GM18909 (cell line): ENCODE results near the gene ME3.
"Not testable (repeated sequence)": the region's sequence is repeated elsewhere in the genome, so short reads cannot be mapped to it uniquely, and the experiment has no call there.

Experiments used
- ATAC-seq: cut with Tn5 transposase; IDR thresholded peaks from one replicate; pipeline ENCODE4 v1.9.1; 2021; ENCODE audit warnings: mild to moderate bottlenecking; ENCODE audit not compliant: unreplicated experiment, poor library complexity

The ME3 gene

DNA sequence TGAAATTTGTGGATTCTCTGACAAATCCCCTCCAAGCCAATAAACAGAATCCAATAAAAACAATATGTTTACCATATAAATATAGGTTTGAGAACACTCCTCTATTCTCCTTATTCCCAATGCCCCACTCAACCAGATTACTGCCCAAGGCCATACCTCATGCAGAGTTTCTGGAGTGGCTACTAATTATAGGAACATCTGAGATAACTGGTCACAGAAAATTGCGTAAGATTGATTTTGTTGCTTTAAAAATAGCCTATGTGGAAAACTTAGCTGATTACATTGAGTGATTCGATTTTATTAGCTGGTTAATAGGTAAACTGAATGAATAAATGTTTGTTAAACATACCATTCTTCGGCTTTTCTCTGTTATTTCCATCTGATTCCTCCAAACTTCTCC is 48.0 kb downstream of the ME3 start:
- ATAC-seq: no peak

DNA sequence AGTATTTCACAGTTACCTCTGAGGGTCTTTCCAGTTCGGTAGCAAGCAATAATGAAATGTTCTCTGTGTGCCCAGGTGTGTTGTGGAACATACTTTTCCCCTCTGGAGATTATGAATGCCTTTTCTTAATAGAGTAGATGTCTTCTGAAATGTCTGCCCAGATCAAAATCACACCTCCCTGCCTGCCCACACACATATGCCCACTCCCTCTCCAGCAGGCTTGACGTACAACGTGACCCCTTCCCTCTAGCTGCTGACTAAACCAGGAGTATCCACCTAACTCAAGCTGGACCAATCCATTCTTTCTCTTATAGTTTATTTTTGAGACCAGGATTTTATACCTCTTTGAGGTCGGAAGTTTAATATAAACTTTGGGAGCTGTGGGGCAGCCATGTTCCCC is 48.7 kb downstream of the ME3 start:
- ATAC-seq: no peak

DNA sequence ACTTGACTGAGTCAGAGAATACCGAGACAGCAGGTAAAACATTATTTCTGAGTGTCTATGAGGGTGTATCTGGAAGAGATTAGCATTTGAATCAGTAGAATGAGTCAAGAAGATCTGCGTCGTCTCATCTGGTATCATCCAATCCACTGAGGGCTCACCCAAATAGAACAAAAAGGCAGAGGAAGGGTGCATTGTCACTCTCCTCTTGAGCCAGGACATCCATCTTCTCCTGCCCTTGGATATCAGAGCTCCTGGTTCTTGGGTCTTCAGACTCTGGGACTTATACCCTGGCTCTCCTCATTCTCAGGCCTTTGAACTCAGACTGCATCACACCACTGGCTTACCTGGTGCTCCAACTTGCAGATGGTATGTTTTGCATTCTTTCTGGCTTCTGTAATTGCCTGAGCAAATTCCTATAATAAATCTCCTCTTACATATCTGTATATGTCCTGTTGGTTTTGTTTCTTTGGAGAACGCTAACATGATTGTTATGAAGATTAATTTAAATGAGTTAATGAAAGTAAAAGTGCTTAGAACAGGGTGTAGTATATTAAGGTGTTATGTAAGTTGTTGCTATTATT is 49.3 kb downstream of the ME3 start:
- no peak for ATAC-seq

DNA sequence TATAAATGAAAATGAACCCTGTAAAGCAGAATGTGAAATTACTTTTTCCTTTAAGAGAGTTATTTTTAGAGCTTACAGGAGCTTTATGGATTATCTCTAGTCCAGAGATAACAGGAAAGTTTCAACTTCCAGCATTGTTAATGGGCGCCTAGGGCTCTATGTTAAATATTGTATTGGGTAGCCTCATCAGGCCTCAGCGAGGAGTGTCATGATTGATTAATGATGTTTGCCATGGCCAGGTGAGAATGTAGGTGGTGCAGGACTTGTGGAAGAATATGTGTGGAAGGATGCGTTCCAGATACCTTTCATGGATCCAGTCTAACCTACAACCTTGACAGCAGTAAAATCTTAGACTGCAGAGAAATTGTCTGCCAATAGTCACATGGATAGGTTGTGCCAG is 50.6 kb downstream of the ME3 start:
- no peak for ATAC-seq

DNA sequence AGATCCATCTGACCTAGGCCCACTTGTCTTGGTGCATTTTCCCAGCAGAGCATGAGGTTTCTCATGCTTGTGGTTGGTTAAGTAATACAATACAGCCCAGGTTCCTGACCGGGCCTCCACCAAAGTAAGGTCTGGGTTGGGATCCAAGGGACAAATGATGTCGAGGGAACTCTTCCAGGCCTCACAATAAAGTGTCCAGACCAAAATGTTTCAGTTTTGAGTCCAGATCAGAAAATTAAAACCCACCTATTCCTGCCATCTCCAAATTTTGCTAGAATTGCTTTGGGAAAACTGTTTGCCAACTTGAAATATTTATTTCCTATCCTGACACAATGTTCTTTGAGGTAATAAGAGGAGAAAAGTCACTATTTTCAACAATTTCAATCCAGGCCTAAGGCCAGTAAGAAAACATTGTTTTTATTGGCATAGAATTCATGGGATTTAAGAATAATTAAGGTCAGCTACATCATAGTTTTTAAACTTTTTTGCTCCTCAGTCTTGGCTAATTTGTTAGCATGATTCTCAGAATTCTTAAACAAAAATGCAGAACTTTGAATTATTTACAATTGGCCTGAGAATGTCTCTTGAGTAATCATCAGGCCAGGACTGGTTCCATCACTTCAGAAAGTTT is 51.4 kb downstream of the ME3 start:
- no peak for ATAC-seq

DNA sequence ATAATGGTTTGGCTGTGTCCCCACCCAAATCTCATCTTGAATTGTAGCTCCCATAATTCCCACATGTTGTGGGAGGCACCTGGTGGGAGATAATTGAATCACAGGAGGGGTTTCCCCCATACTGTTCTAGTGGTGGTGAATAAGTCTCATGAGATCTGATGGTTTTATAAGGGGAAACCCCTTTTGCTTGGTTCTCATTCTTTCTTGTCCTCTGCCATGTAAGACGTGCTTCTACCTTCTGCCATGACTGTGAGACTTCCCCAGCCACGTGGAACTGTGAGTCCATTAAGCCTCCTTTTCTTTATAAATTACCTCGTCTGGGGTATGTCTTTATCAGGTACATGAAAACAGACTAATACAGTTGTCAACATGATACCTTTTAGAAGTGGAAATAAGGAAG is 53.0 kb downstream of the ME3 start:
- not testable (repeated sequence) for ATAC-seq

DNA sequence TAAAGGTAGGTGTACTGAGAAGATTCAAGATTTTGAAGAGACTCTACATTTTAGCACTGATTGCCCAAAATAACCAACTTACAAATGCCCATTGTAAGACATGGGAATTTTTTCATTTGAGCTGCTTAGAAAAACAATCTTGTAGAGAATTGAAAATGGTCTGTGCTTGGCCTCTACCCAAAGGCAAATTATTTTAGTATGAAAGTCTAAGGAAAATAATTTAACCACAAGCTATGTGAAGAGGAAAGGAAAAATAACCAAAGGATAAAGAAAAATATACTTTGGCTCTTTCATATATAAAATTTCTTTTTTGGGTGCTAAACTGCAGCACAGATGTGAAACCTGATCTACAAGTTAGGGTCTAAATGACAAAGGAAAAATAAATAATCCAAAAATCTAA is 54.9 kb downstream of the ME3 start:
- no peak for ATAC-seq

DNA sequence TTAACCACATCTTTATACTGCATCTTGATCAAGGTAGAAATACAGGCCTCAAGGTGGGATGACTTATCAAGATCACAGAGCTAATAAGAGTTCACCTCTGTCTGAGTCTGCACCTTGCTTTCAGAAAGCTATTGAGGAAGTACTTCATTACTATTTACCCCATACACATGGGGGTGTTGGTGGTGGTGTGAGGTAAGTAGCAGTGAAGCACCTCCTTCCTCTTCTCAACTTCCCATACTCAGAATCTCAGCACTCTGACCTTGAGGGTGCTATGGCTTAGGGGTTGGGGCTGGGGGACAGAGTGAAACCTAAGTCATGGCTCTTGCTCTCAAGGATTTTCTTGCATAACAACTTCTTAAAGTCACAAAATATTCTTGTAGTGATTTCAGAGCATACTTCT is 56.9 kb downstream of the ME3 start:
- no peak for ATAC-seq

DNA sequence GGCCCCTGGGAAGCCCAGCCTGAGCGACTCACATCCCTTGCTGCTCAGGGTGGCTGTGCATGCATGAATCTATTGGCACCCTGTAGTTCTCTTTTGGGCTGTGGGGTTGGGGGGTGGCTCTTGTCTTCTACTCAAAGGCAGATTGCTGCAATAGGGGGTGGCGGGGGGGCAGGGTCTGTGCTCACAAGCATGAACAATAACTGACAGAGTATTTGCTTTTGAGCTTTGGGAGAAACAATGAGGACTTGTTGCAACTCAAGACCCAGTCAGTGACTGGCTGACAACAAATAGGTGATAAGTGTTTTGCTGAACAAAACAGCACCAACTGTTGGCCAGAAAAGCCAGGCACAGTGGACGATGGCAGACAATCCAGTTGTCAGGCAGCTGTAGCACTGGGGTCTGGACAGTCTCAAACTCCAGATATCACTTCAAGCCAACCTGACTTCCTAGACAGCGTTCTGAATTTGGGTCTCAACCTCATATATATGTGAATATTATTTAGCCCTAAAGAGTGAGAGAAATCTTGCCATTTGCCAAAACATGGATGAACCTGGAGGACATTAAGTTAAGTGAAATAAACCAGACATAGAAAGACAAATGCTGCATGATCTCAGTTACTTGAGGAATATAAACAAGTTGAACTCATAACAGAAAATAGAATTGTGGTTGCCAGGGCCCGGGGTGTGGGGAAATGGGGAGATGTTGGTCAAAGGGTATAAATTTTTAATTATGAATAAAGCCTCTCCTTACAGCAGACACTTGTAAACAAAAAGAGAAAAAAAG is 61.7 kb downstream of the ME3 start:
- no peak for ATAC-seq

DNA sequence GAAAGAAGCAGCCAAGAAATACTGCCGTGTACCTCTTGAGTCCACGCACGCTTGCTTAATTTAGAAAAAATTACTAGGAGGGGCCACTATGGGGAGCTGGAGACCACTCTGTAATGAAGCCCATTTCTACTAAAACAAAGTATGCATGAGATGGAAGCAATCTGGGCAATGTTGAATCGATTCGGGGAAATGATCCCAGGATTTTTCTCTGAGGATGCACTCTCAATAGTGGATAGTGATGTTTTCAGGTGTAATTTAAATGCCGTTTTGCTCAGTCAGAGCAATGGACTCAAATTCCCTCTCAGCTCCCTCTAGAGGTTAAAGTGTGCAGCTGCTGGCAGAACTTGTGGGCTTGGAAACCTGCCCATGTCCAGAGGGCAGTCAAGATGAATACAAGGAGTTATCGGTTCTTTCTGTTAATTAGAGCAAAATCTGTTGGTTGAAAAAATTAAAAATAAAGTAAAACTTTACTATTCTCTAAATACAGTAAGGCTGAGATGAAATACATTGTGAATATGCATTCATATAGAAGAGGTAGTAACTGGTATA is 64.1 kb downstream of the ME3 start:
- peak; percentile 88 for ATAC-seq

DNA sequence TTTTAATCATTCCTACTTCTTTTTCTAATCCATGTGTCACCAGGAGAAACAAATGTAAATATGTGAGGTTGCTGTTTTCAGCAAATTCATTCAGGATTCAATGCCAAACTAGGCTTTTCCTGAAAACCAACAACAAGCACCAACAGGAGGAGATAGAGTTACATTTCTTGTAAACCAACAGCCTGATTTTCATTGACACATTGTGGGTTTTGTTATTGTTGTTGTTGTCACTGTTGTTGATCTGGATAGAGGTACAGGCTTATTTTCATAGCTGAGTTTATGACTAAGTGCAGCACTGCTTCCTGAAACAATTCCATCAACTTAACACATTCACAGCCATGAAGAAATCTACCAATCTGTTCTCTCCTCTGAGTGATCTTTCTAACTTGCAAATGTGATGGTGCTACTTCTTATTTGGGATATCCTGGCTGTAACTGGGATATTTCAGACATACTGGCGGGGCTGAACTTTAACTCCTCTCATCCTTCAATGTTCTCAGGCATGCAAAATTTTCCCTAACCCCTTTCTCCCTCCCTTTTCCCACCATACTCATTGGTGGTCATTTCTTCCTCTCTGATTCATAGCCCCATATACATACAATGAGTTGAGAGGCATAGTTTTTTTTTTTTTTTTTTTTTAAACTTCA is 65.5 kb downstream of the ME3 start:
- ATAC-seq: no peak

DNA sequence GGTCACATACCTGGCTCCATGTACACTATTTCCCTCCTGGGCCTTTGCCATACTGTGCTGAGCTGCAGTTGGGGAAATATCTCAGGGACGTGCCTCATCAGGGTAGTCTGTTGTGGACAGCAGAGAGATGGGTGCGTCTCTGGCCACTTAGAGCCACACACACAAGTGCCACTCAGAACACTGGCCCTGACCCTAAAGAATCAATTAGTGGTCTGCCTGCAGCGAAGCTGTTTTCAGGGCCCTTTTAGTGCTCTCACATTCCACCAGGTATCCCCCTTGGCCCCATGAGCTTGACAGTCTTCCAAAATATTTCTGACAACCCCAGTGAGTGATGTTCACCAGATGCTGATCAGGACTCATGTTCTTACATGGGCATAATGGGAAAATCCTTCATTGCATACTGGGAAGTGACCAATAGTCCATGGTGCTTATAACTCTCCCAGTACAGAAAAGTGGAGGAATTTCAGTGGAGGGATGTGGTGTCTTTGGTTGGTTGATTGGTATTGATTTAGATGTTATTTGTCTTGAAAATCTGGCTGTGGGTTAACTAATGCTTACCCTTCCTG is 66.1 kb downstream of the ME3 start:
- no peak for ATAC-seq

DNA sequence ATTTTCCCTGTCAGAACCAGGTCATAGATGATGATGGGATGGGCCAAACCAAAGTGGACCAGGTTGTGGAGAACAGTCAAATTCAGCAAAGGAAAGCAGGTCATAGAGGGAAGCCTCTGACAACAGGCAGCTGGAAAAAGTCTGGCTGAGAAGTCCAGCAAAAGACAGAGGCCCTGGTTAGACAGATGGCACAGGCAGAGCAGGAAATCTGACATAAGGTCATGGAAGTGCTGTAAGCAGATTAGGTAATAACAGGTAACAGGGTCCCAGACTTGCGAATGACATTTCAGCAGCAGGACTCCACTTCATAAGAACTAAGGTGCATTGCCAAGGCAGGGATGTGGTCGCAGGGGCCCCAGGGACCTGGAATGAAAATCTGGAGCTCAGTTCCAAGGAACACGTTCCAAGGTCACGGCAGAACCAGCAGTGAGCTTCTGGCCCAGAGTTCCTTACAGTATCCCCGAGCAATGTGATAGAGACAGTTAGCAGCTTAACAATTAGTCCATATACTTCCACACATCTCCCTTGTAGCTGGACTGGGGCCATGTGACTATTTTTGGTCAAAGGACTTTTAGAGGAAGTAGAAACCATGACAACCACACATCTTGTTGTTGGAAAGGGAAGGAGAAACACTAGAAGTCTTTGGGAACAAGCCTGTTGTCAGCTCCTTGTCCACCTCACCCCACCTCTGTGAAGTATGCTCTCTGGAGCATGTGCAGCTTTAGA is 75.4 kb downstream of the ME3 start:
- ATAC-seq: no peak

DNA sequence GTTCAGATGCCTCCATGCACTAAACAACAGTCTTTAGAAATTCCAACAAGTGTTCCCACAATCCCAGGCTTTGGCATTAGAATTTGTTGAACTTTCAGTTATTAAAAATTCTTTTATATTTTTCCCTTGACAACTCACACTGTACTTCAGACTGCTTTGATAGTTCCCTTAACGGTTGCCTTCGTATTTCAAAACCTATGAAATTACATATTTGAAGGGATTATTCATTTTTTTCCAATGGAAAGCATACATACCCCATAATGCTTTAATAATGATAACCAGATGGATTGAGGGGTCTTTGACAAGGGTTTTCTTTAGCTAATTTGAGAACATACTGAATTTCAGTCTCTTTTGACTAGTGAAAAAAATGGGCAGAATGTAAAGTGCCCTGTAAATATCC is 76.5 kb downstream of the ME3 start:
- ATAC-seq: no peak

DNA sequence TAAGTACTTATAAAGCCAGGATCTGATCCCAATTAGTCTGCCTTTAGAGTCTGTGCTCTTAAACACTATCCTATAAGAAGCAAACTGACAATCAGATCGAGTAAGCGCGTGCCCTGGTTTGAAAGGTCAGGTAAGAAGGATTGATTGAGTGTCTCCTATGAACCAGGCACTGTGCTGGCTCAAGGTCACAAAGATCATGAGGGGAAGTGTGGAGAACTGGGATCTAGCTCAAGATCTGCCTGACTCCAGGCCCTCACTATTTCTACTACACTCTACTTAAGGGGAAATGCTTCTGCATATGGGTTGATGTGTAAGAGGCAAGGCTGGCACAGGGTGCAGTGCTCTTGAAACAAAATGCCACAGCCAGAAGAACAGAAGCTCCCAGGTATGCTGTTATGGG is 77.0 kb downstream of the ME3 start:
- ATAC-seq: no peak

DNA sequence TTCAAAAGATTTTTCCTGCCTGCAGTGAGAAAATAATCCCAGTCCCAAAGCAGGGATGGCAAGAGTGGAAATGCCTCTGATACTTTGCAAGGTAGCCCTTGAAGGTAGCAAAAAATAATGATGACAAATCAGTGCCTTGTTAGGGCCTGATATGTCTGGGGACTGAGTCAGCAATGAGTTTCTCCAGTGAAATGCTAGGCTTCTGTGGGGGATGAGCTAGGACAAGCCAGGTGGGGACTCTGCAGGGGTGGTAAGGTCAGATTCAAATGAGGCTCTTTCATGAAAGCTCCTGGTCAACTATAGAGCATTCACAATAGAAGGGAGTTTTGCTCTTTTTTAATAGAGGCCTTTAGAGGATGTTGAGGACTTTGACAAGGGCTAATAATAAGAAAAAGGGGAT is 77.7 kb downstream of the ME3 start:
- no peak for ATAC-seq

DNA sequence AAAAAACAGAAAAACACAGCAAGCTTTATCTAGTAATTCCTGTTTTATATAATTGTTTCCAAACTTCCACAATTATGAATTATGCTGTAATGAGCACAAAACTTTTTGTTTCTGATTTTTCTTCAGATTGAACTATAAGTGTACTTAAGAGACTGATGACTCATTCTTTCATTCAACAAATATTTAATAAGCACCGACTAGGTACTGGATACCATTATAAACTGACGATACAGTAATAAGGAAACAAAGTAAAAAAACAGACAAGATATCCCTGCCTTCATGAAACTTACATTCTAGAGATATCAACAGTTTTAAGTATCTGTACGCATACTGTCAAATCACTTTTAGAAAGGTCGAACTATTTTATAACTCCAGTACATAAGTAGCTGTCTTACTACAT is 78.6 kb downstream of the ME3 start:
- ATAC-seq: no peak

DNA sequence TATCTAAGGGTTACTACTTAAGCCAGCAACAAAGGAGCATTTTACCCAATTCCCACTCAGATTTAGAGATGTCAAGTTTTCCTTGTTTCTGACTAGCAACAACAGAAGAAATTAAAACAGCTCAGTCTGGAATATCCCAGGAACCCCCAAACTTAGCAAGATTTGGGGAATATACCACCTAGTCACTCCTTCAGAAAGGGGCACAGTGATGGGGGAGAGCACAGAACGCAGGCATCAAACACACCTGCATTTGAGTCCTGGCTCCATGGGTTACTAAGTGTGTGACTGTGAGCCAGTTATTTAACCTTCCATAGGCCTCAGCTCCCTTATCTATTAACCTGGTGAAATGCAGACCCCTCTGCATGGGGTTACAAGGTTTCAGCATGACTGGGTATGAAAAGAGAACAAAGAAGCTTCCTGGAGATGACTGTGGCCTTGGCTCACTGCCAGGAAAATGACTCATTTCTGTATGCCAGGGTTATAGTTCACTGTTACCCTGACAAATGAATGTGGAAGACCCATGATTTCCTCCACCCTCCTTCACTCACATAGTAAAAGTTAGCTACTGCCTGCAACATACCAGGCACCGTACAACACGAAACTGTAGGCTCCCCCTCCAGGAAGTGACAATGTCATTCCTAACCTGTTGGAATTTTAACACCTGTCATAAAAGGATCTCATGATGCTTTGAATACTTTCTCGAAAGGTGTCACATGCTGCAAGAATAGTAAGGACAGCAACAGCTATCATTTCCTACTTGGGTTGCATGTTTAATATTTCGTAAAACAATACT is 79.6 kb downstream of the ME3 start:
- peak; percentile 97 for ATAC-seq

DNA sequence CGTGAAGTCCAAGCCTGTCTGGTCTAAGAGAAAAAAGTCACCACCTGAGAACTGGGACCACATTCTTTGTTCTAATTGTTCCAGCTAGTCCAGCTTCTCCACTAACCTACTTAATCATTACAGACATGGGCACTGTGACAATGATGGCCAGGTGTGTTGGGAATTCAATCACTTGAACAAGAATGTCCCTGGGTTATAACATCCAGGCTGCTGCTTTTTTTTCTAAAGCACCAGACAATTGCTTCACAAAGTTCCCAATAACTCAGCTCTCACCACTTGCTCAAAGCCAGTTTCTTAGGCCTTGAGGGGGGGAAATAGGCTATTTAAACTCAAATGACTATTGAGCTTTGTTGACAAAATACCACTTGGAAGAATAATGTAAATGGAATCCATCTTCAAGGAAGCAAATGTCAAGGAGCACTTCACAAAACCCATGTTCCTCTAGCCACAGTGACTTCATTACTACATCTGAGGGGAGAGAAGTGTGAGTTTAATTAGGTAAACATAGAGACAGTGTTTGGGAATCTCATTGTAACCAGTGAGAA is 80.3 kb downstream of the ME3 start:
- no peak for ATAC-seq
